HG02885 (cell line): ENCODE data around the gene MPPED2.

Experiments used
- ATAC-seq: cut with Tn5 transposase; IDR thresholded peaks from one replicate; pipeline ENCODE4 v1.9.1; 2021; ENCODE audit warnings: mild to moderate bottlenecking; ENCODE audit not compliant: unreplicated experiment, poor library complexity

The MPPED2 gene

DNA sequence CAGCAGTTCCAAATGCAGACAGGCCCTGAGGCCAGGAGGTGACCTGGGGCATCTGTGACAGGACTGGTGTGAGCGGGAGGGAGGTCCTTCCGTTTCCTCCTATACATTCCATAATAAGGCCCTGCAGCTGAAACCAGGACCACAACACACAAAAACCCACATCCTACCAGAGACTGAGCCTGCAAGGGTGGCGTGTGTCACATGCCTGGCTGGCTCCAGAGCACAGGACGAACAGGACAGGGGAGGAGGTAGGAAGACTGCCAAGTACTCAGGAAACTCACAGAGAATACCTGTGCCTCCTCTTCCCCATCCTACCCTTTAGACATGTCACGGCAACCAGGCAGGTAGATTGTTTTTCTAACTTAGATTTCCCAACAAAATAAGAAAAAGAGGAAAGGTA, 159.4 kb downstream of the MPPED2 start:
- no peak for ATAC-seq

DNA sequence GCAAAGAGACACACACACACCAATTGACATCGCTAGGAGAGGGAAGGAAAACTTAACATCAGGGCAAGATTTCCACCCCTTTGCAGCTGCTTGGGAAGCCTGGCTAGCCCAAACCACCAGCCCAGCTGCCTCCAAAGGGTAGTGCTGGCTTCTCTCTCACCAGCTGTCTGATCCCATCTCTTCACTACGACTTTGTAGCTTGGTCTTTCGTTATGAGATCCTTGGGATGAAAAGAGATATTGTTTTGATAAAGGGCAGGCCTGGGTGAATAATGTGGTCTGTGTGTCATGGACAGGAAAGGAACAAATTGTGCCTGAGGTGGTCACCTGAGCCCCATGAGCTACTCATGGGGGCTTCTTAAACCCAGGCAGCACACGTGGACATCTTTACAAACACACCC, 161.3 kb downstream of the MPPED2 start:
- ATAC-seq = no peak

DNA sequence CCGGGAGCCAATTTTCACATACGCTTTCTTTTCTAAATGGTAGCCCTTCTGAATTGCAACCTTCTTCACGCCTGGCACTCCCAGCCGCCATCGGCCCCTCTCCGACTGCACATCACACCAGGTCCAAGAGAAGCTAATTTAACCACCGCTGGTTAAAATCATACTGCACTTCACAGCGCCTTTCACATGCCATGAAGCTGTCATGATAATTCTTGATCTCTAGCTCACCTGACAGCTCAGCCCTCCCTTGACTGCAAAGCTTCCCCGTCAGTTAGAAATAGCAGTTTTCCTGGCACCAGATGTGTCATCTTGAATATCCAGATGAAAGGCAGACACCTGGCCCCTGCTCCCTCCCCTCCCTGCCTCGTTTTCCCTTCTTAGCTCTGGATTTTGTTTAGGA, 161.8 kb downstream of the MPPED2 start:
- no peak for ATAC-seq

DNA sequence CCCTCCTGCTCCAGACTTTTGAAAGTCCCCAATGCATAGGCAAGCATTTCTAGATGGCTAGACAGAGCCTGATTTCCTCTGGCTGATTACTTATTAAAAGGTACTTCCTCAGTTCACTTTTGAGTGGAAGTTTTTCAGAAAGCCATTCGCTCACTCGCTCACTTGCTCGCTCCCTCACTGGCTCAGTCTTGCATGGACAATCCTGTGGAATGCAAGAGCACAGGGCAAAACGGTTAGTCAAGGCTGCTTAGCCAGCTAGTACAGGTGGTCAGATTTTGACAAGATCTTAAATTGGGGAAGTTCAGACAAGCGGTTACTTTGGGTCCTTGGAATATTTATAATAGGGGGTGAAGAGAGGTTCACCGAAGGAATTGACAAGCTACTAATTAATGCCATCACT, 162.3 kb downstream of the MPPED2 start:
- no peak for ATAC-seq

DNA sequence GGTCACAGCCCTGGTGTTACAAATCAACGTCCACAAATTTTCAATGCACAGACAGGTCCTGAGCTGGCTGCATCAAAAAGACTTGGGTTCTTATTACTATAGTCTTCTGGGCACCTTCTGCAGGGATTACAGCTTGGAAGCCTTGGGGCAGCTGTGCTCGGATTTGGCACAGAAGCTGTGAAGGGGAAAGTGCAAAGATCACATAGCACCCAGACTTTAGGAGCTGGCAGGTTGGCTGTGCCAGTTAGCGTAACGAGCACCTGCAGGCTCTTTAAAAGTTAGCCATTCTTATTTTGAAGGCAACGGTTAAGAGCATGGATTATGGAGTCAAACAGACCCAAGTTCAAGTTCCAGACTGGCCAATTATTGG, 162.9 kb downstream of the MPPED2 start:
- no peak for ATAC-seq

DNA sequence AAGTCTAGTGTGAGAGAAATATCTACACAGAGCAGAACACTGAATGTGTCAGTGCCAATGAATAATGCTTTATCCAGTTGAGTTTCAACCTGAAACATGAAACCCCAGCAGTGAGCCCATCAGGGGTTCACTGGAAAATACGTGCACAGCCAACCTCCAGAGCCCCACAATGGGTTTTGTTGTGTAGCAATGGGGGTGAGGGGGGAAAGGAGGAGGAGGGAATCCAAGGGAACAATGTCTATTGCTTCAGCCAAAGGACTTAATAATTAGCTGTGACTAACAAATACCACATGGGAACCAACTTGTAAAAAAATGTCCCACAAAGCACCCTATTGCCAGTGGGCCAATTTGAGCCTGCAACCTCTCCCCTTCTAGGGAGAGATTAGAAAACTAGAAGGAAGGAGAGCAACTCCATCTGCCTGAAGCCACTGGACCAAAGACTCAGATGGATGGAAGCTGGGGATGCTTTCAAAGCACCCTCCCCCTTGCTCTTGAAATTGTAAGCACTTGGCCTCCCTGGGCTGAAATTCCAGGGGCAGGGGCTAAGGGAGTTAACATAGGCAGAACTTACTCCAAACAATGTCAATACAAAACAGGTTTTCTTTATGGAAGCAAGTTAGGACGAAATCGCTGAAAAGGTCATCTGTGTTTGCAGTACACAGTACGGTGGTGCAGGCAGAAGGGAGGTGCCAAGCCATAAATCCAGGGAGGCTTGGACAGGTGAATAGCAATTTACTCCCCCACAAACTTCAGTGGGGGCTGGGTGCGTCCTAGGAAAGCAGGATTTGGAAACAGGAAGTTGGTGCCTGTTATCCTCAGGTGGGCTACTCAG, 163.5 kb downstream of the MPPED2 start:
- ATAC-seq = no peak

DNA sequence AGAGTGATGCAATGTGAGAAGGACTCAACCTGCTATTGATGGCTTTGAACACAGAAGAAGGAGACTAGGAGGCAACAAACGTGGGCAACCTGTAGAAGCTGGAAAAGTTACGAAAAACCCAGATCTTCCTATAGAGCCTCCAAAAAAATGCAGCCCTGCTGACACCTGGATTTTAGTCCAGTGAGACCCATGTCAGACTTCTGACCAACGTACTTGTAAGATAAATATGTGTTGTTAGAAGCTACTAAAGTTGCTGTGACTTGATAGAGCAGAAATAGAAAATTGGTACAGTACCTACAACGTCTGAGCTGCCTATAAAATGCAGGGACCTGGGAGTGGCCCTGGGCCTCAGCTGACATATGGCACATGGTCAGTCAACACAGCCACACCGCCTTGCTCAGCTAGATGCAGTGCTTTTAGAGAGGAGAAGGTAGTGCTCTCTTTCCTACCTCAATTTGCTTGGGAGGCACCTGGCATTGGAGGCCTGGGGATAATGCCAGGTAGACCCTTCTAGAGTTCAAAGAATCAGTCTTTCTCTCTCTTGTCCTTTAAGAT, 165.8 kb downstream of the MPPED2 start:
- no peak for ATAC-seq

DNA sequence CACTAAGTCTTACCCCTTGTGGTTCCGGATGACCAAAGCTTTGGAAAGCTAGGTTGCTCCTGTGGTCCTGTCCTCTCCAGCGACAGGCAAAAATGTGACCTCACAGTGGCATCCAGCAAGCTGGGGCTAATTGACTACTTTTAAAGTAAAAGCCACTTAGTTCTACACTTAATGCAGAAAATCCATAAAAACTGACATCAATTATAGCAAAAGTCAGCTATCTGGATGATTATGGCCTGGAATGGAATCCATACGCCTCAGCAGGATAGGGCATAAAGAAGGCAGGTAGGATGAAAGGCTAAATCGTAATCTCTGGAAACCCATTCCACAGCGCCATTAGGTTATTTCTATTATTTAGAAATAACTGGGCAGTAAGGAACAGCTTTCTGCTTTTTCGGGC, 171.3 kb downstream of the MPPED2 start:
- ATAC-seq = no peak

DNA sequence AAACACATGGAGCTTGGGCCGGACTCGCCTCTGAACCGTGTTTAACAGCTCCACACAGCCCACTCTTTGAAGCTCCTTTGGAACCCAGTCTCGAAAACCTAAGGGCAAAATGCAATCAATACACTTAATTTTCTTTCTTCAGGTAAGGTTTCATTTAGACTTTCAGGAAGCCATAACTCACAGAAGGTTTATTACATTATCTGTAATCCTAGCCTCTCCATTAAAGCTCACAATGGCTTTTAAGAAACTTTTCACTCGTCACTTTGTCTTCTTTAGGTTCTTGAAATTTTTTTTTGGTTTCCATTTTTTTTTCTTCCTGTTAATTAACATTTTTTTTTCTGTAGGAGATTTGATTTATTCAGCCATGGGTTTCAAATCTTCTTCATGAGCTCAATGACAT, 171.9 kb downstream of the MPPED2 start:
- no peak for ATAC-seq

DNA sequence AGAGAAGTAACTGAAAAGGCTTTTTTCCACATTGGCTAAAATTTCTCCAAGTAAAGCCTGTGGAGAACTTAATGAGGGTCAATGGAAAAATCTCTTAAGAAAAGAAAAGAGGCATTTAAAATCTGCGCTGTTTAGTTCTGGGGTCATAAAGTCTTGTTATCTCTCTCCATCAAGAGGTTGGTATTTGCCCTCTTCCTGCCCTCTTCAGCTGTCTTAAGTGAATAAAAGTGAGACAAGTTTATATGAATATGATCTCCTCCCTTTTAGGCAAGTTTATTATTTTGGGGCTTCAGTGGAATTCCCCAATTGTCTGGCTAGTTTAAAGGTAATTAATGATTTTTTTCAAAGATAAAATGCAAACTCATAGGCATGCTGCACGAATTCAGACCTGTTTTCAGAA, 173.6 kb downstream of the MPPED2 start:
- no peak for ATAC-seq

DNA sequence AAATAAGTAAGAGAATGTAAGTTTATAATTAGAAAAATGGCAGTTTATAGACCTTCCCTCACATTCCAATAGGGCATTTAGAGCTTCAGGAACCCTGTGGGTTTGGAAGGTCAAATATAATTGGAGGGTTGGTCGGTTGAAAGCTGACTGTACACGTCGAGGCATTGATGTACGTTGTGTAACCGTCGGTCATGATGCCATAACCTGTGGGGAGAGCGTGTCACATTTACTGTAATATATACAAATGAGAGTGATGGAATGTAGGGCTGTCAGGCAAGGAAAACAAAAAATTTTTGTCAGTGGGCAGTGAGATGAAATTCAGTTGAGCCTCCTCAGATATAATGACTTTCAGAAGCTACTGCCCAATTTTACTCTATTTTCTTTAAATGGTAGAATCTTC, 174.8 kb downstream of the MPPED2 start:
- no peak for ATAC-seq

DNA sequence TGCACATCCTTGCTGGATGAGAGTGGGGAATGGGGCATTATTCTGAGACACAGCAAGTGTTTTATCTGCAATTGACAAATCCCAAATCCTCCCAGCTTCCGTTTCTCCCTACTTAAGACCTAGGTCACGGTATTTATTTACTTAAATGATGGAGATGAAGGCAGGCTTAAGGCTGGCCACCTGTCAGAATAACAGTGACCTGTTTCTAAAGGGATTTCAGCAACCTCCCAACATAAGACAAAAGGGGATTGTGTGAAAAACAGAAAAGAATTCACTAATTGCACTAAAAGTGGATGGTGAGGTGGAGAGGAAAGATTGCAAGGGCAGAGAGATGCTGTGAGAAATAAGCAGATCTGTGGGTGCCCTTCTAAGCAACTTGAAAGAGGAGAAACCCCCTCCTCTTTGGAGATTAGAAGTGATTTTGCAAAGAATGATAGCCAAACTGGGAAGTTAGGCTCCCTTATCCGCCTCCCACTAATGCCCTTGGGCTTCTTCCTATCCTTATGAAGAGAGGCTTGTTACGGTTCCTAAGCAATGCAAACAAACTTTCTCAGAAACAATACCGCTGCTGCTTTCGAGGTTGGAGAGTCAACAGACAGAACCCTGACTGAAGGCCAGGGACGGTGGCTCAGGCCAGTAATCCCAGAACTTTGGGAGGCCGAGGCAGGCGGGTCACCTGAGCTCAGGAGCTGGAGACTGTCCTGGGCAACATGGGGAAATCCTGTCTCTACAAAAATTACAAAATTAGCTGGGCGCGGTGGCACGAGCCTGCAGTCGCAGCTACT, 179.0 kb downstream of the MPPED2 start:
- ATAC-seq = no peak

DNA sequence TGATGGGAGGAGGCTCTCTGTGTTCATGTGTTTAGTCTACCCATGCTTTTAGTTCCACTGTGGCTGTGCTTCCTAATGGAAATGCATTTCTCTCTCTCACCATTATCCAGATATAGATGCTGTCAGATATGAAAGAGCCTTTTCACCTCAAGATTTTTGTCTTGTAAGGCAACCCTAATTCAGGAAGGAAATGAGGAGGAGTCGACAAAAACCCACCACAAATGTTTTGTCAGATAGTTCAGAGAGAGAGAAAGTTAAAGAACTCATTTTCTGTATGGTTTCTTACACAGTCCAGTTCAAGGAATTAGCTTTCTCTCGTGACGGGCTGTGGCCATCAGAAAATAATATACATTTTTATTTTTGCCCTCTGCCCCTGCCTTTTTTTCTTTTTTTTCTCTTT, 180.8 kb downstream of the MPPED2 start:
- ATAC-seq = no peak

DNA sequence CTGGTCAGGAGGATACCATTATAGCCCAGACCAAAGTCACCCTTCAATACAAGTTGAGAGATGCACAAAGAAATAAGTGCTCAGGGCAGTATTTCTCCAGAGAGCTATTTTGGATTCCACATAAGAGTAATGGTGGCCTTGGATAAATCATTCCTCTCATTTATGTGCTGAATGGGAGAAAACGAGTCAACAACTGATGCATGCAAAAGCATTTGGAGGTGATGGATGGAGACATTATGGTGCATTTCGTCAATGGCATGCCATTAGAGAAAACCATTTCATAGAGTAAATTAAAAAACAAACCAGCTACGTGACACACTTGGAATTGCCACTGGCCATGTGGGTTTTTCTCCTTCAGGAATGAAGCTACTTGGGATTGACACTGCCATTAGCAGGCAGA, 182.0 kb downstream of the MPPED2 start:
- ATAC-seq = no peak

DNA sequence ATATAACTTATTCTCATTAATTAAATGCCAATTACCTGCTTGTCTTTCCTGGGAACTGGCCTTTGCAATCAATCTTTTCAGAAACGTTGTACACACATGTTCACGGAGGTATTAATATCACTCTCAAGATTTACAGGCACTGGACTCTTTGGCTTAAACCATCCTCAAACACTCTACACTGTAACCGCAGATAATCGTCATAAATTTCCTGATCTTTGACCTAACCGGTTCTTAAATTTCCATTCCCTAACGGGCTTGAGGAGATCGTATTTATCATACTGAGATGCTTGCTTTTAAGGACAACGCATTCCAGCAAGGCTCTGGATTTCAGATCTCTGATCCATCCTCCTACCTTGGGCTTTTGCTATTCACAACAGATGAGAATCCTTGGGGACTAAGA, 190.4 kb downstream of the MPPED2 start:
- ATAC-seq = no peak

DNA sequence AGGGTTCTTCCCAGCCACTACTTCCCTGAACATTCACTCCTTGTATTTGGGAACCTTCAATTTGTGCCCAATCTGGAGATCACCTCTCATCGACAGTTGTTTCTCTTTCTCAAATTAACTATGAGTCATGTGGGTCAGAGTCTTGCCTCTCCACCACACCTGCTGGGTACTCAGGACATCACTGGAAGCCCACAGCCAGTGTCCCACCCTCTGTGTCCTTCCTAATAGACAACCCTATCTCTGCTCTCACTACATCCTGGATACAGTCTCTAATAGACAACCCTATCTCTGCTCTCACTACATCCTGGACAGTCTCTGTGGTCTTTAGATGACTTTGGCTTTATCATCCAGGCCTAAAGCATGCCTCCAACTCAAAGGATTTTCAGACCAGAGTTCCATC, 193.1 kb downstream of the MPPED2 start:
- ATAC-seq = no peak

DNA sequence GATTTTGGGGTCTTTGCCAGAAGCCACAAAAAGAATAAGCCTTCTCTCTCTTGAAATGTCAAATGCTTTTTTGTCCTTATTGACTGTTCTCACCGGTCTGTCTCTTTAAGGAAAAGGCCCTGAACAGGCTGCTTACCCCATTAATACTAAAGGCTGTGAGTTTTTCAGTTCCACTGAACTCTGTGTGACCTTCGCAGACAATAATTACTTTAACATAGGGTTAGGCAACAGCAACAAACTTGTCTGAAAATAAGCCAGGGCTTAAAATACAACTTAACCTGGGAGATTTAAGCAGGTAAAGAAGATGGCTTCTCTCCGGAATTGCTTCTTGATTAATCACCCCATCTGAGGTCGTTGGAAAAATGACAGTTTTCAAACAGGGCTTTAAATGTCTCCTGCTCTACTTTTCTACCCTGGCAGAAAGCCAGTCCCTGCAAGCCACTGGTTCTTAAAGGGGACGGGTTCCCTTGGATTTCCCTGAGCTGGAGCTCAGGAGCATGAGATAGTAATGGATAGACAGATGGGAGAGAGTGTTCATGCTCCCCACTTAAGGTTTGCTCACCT, 193.8 kb downstream of the MPPED2 start:
- ATAC-seq = no peak

DNA sequence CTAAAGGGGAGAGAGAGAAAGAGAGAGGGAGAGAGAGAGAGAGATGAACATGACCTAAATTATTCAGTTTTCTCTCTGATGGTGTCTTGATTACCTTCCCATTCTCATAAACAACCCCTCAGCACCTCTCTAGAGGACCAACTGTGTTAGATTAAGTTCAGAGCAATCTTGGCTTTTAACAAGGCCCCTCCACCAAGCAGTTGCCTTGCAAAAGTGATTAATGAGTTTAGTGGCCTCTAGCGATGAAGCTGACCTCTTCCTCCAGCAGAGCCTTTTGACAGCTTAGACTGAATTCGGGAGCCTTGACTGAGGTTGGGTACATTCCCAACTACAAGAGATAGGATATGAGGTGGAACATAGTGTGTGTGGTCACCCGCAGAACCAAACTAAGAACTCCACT, 197.2 kb downstream of the MPPED2 start:
- no peak for ATAC-seq

DNA sequence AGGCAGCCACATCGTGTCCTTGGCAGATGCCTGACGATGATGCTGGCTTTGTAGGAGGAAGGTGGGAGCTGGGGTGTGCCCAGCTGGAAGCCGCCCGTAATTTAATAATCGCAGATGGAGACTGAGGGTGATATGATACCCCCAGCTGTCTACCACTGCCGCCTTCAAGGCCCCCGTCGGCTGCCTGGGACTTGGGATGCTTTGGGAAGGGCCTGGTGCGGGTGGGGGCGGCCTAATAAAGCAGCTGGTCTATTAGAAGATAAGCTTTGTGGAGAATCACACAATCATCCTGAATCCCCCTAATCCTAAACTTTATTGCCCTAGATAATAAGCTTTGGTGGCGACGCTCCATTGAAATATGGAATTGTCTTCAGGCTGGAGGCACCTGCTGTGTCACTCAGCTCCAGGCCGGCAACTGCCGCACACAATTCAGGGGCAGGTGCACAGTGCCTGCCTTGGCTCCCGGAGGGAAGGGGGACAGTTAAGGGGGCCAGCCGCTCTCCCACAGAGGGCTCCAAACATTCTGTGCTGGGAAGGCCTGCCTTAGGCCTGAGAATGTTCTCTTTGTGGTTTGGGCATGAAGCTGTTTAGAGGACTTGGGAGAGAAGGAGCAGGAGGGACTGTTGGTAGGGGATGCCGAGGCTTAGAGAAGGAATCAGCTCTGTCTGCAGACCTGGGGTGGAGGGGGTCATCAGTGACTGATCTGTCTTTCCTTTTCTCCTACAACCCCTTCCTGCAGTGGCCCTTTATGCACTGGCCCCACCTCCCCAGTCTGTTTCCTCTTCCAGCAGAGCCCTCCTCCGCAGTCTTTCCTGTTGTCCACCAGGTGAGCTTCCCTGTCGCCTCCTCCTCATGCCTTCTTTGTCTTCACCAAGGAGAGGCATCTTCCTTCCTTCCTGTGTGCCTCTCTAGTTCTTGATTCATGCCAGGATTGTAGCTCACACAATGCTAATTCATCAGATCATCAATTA, 198.0 kb downstream of the MPPED2 start:
- no peak for ATAC-seq

DNA sequence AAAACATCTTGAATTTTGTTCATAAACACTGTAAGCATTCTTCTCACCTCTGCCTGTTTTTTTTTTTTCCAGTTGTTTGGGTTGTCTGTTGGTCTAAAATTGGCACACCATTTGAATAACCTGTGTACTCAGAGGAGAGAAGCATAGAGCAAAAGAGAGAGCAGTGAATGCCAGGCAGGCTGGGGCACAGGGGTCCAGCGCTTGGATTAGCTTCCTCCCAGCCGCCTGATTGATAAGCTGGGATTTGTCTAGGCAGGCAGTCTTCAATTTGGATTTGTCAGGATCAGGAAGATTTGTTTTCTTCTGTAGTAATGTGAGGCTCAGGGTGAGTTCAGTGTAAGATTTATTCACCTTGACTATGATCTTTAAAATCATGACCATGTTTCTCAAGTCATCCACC, 204.3 kb downstream of the MPPED2 start:
- no peak for ATAC-seq
